T-helper 17 cell (primary cell): Measurements from ENCODE around the gene SMAD6. TPM values are rescaled to one million over a fixed set of nuclear protein-coding genes. Genes with fewer than 3 reads are reported as not detected.

Source experiments
- ATAC-seq: fragments of 150-1000 bp; cut with Tn5 transposase; 2 replicates; pipeline ENCODE4 v1.10.0; 2021; ENCODE audit warnings: mild to moderate bottlenecking, moderate library complexity
- DNase-seq, 3 donors: peaks; one replicate each; pipeline versions ENCODE4 v3.0.0 to v3.0.0-alpha.2; 2020 to 2021
- H3K9me3 ChIP-seq: one replicate; pipeline ENCODE4 v1.7.0; 2013; ENCODE audit warnings: low read length, mild to moderate bottlenecking; ENCODE audit not compliant: control insufficient read depth, poor library complexity, severe bottlenecking
- H3K27ac Mint-ChIP-seq: one replicate; pipeline ENCODE4 v1.8.0; 2022; ENCODE audit warnings: mild to moderate bottlenecking, moderate library complexity, mixed read lengths
- H3K27me3 Mint-ChIP-seq: one replicate; pipeline ENCODE4 v1.8.0; 2022; ENCODE audit warnings: mixed read lengths
- H3K36me3 Mint-ChIP-seq: one replicate; pipeline ENCODE4 v1.8.0; 2022; ENCODE audit warnings: low read depth, mixed read lengths
- H3K4me1 Mint-ChIP-seq: one replicate; pipeline ENCODE4 v1.8.0; 2022; ENCODE audit warnings: mild to moderate bottlenecking, mixed read lengths
- H3K4me3 Mint-ChIP-seq: one replicate; pipeline ENCODE4 v1.8.0; 2022; ENCODE audit warnings: mild to moderate bottlenecking, moderate library complexity, mixed read lengths
- total RNA-seq, 4 donors: library from RNA in 2 of 4; stranded (reverse) in 2 of 4; gene quantifications; one replicate each; pipeline ENCODE4 v1.2.3 and lab custom pipeline; 2022 to 2026

SMAD6 gene
- total RNA-seq, 2 donors from 2014 or later = 0.10 TPM; not detected in 1

DNA sequence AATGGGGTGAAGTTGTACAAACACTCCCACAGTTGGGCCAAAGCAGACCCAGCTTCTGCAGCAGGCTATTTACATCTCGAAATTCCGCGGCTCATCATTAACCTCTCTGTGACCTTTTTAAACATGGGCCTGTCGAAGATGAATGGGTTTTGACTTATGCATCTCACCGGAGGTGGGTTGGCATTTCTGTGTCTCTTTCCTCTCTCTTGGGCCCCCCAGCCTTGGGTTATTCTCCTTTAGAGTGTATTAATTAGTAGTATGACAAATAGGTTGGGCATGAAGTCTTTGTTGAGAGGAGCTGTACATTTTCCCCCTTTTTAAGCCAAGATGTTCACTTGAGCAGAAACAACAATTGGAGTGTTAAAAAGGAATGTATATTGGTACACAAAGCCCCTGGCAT lies 9.8 kb downstream of the SMAD6 start:
- peaks cover 9% of the 10 kb centered on the region for H3K27me3 Mint-ChIP-seq
- DNase-seq = no peak
- no peak overlapping the region for H3K4me3 Mint-ChIP-seq
- H3K4me1 Mint-ChIP-seq = peaks cover 2% of the 10 kb centered on the region
- ATAC-seq = no peak
- H3K9me3 ChIP-seq = no peaks in the 10 kb centered on the region
- no peak overlapping the region for H3K27ac Mint-ChIP-seq
- no peaks in the 10 kb centered on the region for H3K36me3 Mint-ChIP-seq

DNA sequence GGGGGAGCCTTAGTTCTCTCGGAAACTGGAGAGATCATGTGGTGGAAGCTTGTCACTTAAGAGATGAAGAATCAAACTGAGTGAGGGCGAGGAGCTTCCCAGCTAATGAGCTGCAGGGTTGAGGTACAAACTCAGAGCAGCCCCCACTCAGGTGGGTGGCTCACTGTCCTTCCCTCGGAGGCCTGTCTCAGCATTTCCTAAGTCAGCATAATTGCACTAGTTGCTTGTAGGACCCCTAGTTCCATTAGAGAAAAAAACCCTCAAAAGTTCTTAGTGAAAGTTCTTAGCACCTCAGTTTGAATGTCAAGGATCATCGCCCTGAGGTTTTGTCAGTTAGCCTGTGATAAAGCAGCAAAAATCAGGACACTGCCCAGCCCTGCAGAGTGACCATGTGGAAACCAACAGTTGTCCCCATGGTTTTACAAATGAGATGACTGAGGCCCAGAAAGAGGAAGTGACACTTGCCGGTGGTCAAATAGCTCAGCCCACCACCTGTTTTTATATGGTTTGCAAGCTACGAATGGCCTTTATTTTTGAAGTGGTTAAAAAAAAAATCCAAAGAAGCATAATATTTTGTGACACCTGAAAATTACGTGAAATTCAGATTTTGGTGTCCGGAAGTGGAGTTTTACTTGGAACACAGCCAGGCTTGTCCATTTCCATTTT lies 11.9 kb downstream of the SMAD6 start:
- Mint-ChIP-seq H3K4me1 (peaks cover 2% of the 10 kb centered on the region), H3K36me3 (no peaks in the 10 kb centered on the region), H3K27me3 (peaks cover 21% of the 10 kb centered on the region), H3K4me3 (no peak overlapping the region), H3K27ac (no peak overlapping the region)
- no peaks in the 10 kb centered on the region for H3K9me3 ChIP-seq
- DNase-seq (no peak), ATAC-seq (no peak)

DNA sequence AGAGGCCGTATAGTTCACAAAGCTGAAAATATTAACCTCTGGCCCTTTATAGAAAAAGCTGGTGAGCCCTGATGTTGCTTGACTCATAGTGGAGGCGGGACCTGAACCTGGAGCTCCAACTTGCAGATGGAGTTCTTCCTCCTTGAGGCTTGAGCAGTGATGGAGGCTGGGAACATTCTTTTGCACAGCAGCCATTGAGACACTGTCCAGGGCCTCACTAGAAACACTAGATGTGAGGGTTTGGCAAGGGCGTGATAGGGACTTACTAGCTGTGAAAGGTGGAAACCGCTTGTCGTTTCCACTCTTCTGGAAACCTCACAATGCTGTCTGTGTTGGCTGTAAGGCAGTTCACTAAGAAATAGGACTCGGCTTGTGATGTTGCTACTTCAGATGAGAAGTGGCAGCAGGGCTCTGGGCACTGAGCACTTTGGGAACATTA lies 12.5 kb downstream of the SMAD6 start:
- ATAC-seq (no peak), DNase-seq (no peak)
- H3K36me3 Mint-ChIP-seq = no peaks in the 10 kb centered on the region
- H3K4me1 Mint-ChIP-seq = peaks cover 2% of the 10 kb centered on the region
- no peak overlapping the region for H3K27ac Mint-ChIP-seq
- peaks cover 21% of the 10 kb centered on the region for H3K27me3 Mint-ChIP-seq
- no peak overlapping the region for H3K4me3 Mint-ChIP-seq
- no peaks in the 10 kb centered on the region for H3K9me3 ChIP-seq

DNA sequence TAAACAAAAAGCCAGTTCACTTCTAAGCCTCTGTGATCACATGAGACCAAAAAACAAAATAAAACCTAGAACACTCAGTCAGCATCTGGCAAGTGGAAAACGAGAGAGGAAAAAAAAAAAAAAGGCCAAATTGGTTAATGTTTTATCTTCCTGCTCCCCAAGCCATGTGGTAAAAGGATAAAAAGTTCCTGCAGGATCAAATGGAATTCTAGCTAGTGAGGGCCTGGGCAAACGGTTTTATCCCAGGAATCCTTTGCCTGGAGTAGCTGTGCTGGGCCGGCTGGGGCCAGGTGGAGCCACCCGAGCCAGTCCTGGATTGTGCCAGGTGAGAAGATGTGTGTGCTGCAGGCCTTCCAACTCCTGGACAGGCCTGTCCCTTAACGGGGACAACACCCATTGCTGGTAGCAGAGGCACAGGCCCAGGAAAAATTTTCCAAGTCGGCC lies 13.2 kb downstream of the SMAD6 start:
- DNase-seq = no peak
- H3K36me3 Mint-ChIP-seq = no peaks in the 10 kb centered on the region
- no peak for ATAC-seq
- H3K27ac Mint-ChIP-seq = peak overlapping the region; percentile 14
- H3K27me3 Mint-ChIP-seq = peaks cover 21% of the 10 kb centered on the region
- H3K4me1 Mint-ChIP-seq = peaks cover 3% of the 10 kb centered on the region
- H3K4me3 Mint-ChIP-seq = no peak overlapping the region
- no peaks in the 10 kb centered on the region for H3K9me3 ChIP-seq

DNA sequence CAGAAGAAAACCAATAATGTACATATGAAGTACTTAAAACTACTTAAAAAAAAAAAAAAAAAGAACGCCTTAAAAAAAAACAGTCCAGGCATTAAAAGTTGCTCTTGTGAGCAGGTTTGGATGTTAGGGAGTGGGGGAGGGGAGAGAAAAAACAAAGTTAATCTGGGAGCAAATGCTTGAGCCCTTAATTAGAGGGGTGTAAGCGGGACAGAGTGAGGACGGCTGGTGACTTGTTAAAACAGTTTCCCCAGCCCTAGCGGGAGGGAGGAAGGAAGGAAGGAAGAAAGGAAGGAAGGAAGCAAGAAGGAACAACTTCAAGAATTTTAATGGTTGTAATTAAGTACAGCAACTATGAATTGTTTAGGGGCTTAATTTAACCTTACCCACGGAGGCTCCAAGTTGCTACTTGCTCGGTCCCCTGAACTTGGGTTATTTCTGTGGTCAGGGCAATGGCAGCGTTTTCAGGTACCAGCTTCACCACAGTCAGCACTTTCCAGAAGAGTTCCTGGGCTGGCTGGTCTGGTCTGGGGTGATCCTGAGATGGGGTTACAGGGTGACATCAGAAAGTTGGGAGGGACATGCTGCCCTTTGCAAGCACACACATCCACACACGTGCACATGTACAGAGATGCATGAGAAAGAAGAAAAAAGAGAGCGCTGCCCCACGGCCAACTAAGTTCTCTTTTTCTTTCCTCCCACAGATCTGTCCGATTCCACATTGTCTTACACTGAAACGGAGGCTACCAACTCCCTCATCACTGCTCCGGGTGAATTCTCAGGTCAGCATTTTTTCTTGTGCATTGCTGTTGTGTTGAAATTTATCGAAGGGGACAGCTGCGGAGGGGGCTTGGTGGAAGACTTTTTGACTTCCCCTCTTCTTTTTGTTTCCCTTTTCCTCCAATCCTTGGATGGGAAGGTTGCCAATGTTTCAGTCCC lies 14.0 kb downstream of the SMAD6 start:
- ATAC-seq = no peak
- Mint-ChIP-seq H3K27ac (no peak overlapping the region), H3K36me3 (no peaks in the 10 kb centered on the region), H3K4me1 (peaks cover 10% of the 10 kb centered on the region), H3K27me3 (peaks cover 21% of the 10 kb centered on the region), H3K4me3 (no peak overlapping the region)
- DNase-seq = no peak
- no peaks in the 10 kb centered on the region for H3K9me3 ChIP-seq

DNA sequence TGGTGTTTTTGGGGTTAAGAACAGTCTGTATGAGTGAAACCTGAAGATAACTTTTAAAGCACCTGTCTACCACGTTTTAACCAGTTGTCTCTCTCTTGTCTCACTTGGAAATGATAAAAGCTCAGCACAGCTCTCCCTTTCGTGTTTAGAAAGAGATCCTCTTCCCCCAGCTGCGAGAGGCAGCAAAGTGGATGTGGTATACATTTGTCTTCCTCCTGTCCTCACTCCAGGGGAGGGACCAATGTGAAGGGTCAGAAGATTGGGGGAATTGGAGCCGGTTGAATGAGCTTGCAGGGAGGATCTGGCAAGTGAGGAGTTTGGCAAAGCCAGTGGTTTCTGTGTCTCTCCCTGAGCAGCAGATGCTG lies 14.6 kb downstream of the SMAD6 start:
- H3K4me3 Mint-ChIP-seq = no peak overlapping the region

DNA sequence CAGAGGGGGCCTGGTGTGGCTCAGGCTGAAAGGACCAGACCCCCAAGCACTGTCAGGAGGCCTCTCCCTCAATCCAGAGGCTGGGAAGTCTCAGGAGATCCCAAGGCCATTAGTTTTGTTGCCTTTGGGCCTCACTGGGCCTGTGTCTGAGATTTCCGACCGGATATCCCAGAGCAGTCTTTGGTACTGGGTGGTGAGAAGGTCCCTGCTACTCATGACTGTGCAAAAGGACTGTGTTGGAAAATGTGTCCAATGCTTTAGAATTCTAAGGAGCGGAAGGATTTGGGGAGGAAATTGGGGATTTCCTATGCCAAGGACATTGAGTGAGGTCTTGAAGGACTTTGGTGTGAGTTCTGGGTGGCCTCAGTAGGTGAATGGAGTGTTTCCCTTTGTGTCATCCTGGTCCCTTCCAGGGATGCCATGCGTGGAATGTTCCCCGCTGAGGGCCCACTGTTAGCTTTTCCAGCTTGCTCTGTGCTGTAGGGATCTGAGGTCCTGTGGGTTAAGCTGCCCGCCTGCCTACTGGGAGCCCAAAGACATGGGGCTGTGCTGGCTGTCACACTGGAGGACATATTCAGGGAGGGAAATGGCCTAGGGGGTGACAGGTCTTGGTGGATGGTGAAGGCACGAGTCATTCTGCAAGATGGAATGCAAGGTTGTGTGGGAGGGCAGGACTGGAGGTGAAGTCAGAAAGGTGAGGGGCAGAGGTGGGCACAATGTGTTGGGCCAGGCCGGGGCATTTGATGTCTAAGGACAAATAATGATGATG lies 16.4 kb downstream of the SMAD6 start:
- no peak overlapping the region for H3K4me3 Mint-ChIP-seq
- ATAC-seq (no peak), DNase-seq (no peak)
- no peaks in the 10 kb centered on the region for H3K9me3 ChIP-seq
- no peak overlapping the region for H3K27ac Mint-ChIP-seq
- peaks cover 20% of the 10 kb centered on the region for H3K4me1 Mint-ChIP-seq
- H3K36me3 Mint-ChIP-seq = no peaks in the 10 kb centered on the region
- peaks cover 27% of the 10 kb centered on the region for H3K27me3 Mint-ChIP-seq

More for the DNA sequence above, 14.6 kb downstream of the SMAD6 start:
- no peaks in the 10 kb centered on the region for H3K9me3 ChIP-seq
- Mint-ChIP-seq H3K27ac (no peak overlapping the region), H3K4me1 (peaks cover 17% of the 10 kb centered on the region), H3K36me3 (no peaks in the 10 kb centered on the region), H3K27me3 (peaks cover 24% of the 10 kb centered on the region)
- ATAC-seq = no peak
- DNase-seq = no peak

DNA sequence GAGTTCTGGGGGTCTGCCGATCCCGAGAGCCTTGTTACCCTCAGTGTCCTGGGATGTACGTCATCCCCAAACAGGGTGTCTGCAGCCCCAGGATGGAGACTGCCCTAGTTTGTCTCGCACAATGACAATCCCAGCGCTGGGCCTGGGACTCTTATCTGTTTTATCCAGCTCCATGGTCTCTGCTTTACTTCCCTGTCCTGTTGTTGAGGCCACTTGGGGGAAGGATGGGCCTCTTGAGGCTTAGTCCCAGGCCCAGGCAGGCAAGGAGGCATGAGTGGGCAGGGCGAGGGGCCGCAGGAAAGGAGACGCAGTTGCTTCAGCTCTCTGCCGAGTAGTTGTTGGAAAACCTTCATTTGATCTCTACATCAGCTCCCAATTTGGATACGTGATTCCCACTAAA lies 17.4 kb downstream of the SMAD6 start:
- Mint-ChIP-seq H3K27ac (no peak overlapping the region), H3K4me3 (no peak overlapping the region), H3K27me3 (peaks cover 35% of the 10 kb centered on the region), H3K4me1 (peaks cover 20% of the 10 kb centered on the region), H3K36me3 (no peaks in the 10 kb centered on the region)
- no peaks in the 10 kb centered on the region for H3K9me3 ChIP-seq
- ATAC-seq = no peak
- no peak for DNase-seq

DNA sequence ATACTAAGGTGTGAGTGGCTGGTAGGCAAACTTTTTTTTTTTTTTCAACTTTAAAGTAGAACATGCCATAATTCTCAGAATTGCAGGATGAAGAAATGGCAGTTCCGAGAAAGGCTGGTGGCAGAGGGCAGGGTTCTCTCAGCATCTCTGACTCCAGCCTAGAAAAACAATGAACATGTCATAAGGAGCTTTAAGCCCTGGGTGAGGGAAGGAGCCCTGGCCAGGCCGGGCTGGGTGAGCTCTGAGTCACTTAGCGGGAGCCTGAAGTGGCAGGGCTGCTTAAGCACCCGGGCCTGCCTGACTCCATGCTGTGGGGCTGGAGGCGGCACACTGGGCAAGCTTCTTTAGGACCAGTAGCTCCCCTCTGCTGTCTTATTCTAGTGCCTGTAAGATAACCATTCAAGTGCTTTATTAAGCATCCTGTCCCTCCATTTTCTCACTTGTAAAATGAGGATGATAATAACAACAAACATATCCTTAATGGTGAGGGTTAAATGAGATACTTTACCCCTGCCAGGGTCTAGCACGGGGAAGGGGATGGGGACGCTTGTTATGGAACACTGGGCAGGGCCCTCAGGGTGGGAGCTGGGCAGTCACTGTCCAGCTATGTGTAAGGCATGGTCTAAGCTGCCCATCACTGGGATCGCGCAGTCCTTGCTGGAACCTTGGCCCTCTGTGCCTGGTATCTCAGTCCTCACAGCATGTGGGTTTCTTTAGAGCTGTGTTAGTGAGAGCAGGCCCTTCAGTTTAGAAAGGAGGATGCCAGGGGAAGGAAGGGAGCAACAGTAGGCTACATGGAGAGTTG lies 18.4 kb downstream of the SMAD6 start:
- Mint-ChIP-seq H3K4me3 (no peak overlapping the region), H3K27me3 (peaks cover 32% of the 10 kb centered on the region), H3K27ac (peak overlapping the region; percentile 41), H3K4me1 (peaks cover 20% of the 10 kb centered on the region), H3K36me3 (no peaks in the 10 kb centered on the region)
- DNase-seq (no peak), ATAC-seq (no peak)
- H3K9me3 ChIP-seq = no peaks in the 10 kb centered on the region

DNA sequence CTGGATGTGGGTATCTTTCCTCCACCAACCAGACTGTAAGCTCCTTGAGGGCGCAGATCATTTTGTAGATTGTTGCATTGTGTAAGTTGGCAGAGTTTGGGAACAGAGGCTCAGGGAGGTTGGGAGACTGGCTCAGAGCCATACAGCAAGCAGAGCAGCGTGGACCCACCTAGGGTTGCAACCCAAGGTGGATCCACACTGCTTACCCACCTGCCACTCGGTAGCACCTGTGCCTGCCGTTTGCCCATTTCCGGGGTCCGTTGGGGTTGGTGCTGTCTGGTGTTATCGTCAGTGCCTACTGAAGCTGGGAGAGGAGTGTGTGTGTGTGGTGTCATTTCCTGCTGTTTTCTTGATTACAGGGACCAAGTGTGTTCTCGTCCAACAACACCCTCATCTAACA lies 19.0 kb downstream of the SMAD6 start:
- DNase-seq = no peak
- Mint-ChIP-seq H3K36me3 (no peaks in the 10 kb centered on the region), H3K4me3 (no peak overlapping the region), H3K4me1 (peaks cover 17% of the 10 kb centered on the region), H3K27me3 (peaks cover 27% of the 10 kb centered on the region), H3K27ac (peak overlapping the region; percentile 84)
- H3K9me3 ChIP-seq = no peaks in the 10 kb centered on the region
- no peak for ATAC-seq

DNA sequence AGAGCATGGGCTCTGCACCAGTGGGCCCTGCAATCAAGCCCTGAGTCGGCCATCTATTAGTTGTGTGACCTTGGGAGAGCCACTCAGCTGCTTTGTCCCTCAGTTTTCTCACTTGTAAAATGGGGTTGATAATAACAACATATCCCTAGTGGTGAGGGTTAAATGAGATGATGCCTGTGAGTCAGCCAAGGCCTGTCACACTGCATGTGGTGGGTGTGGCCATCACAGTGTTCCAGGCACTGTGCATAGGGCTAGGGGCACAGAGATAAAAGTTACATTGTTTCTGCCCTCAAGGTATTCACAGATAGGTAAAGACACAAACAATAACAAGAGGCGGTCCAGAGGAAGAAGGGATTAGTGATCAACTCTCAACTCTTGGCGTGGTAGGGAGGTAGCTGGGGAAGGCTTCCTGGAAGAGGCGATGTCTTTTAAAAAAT lies 19.5 kb downstream of the SMAD6 start:
- DNase-seq (no peak), ATAC-seq (no peak)
- Mint-ChIP-seq H3K4me3 (no peak overlapping the region), H3K4me1 (peaks cover 17% of the 10 kb centered on the region), H3K36me3 (no peaks in the 10 kb centered on the region), H3K27ac (peak overlapping the region; percentile 84), H3K27me3 (peaks cover 27% of the 10 kb centered on the region)
- H3K9me3 ChIP-seq = no peaks in the 10 kb centered on the region

DNA sequence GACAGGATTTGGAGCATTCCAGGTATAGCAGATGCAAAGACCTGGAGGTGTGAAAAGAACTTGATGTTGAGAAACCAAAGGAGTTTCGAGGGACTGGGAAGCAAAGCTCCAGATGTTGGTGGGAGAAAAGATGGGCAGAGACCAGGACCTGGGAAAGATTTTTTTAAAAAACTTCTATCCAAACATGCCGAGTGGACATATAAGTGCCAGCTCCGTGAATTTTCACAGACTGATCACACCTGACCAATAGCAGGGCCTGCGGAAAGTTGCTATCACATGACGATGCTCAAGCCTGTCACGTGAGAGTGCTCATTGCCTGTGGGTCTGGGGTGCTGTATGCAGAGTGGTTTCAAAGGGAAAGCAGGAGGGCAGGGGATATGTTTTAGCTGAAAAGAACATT lies 19.9 kb downstream of the SMAD6 start:
- peaks cover 17% of the 10 kb centered on the region for H3K4me1 Mint-ChIP-seq
- no peak for ATAC-seq
- peak overlapping the region; percentile 84 for H3K27ac Mint-ChIP-seq
- H3K9me3 ChIP-seq = no peaks in the 10 kb centered on the region
- no peaks in the 10 kb centered on the region for H3K36me3 Mint-ChIP-seq
- H3K27me3 Mint-ChIP-seq = peaks cover 27% of the 10 kb centered on the region
- no peak overlapping the region for H3K4me3 Mint-ChIP-seq
- no peak for DNase-seq
